Kidney (tissue), 14 donors: Measurements from ENCODE around the gene GDF2. TPM values are rescaled to one million over a fixed set of nuclear protein-coding genes. Genes with fewer than 3 reads are reported as not detected.

Experiments used
- DNase-seq, 5 donors: peaks; one replicate each; pipeline ENCODE4 v3.0.0-alpha.2; 2013 to 2020
- FAIRE-seq: peaks from 2 replicates; lab custom pipeline; 2012; peaks lifted over from hg19 to GRCh38; lab: Jason Lieb, UNC
- H3K27ac ChIP-seq, 2 donors: one replicate each; pipeline ENCODE4 v1.7.0; 2013; ENCODE audit warnings: low read depth in 2 of 2, low read length in 2 of 2, inconsistent platforms in 1 of 2
- H3K27me3 ChIP-seq: one replicate; pipeline ENCODE4 v1.7.1; 2013; ENCODE audit warnings: low read length, inconsistent platforms; ENCODE audit not compliant: control insufficient read depth, insufficient read depth
- H3K36me3 ChIP-seq, 3 donors: one replicate each; pipeline versions ENCODE4 v1.7.0 to v1.7.1; 2013; ENCODE audit warnings: low read length in 3 of 3, control low read depth in 1 of 3, inconsistent platforms in 1 of 3; ENCODE audit not compliant: insufficient read depth in 3 of 3, control insufficient read depth in 2 of 3
- H3K4me1 ChIP-seq, 3 donors: one replicate each; pipeline versions ENCODE4 v1.7.0 to v1.7.1; 2013; ENCODE audit warnings: low read length in 3 of 3, inconsistent platforms in 1 of 3, low read depth in 1 of 3; ENCODE audit not compliant: control insufficient read depth in 2 of 3, insufficient read depth in 2 of 3
- H3K4me3 ChIP-seq, 3 donors: one replicate each; pipeline versions ENCODE4 v1.7.0 to v1.8.1; 2013; ENCODE audit warnings: low read length in 3 of 3, control low read depth in 1 of 3, inconsistent platforms in 1 of 3
- H3K9ac ChIP-seq, 3 donors: one replicate each; pipeline versions ENCODE4 v1.7.0 to v1.7.1; 2013; ENCODE audit warnings: low read length in 3 of 3, control low read depth in 1 of 3, inconsistent platforms in 1 of 3
- H3K9me3 ChIP-seq, 3 donors: one replicate each; pipeline versions ENCODE4 v1.7.0 to v1.7.1; 2013; ENCODE audit warnings: low read length in 3 of 3, control low read depth in 1 of 3, inconsistent platforms in 1 of 3; ENCODE audit not compliant: control insufficient read depth in 2 of 3, insufficient read depth in 1 of 3
- intact Hi-C: fragments of 100-400 bp; cut with DNase I; formaldehyde crosslinking; loops from one replicate; pipeline ENCODE4 v1.11.1; 2022
- polyA plus RNA-seq: library from polyadenylated mRNA; stranded (reverse); fragments of 350-450 nt; fragmentation: Illumina TruSeq; extraction: RNeasy Lipid Tissue Mini Kit (QIAGEN cat#74804); gene quantifications from one replicate; pipeline ENCODE4 v1.2.3, GENCODE V29; 2014; ENCODE audit warnings: low read depth, low replicate concordance; ENCODE audit not compliant: insufficient read depth
- total RNA-seq: library from RNA; stranded (reverse); fragmentation: NEBNext Ultra II Directional; extraction: Animal tissue kit (Norgen Biotek cat#: 25700); gene quantifications from one replicate; pipeline ENCODE4 v1.2.1, GENCODE V29; 2021
- TF ChIP-seq, protein P1 (sequence below): IDR thresholded peaks from 3 replicates; pipeline ENCODE4 v1.5.1; 2012; ENCODE audit warnings: mild to moderate bottlenecking, moderate library complexity, borderline replicate concordance; ENCODE audit not compliant: insufficient read depth; ENCODE audit errors: extremely low read depth
- donor health status: control.
- donor health status: control.
- donor health status: control.
- donor health status: control.
- donor health status: control.
- donor health status: DM: yes; HTN: yes; CAD: no.
- donor health status: Normal renal cell carcinoma (clear cell type).

The GDF2 gene
- total and polyA plus RNA-seq, 2 donors from 2014 or later = not detected

DNA sequence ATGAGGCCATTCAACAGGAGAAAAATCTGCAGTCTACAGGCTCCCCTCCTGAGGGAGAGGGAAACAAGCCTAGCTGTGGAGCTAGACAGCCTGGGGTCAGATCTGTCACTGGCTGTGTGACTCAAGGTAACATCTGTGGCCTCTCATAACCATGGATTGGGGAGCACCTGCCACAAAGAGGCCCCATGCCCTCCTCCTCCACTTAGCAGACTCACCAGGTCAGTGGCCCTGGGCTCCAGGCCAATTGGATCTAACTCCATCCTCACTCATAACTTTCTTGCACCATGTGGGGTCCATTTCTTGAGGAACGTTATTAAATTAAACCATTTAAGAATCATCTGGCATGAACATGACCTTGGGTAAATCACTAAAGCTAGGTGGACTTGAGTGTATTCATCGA is 20.4 kb upstream of the GDF2 start:
- Histone ChIP-seq H3K27ac (no peak overlapping the region), H3K9me3 (no peaks in the 10 kb centered on the region), H3K36me3 (no peaks in the 10 kb centered on the region), H3K4me3 (no peak overlapping the region), H3K27me3 (no peaks in the 10 kb centered on the region), H3K4me1 (peaks cover 0 to 2% (median 0%) of the 10 kb centered on the region in 3 donors), H3K9ac (no peak overlapping the region)
- FAIRE-seq (no peak), DNase-seq (no peak)
- TF ChIP-seq, protein P1, sequence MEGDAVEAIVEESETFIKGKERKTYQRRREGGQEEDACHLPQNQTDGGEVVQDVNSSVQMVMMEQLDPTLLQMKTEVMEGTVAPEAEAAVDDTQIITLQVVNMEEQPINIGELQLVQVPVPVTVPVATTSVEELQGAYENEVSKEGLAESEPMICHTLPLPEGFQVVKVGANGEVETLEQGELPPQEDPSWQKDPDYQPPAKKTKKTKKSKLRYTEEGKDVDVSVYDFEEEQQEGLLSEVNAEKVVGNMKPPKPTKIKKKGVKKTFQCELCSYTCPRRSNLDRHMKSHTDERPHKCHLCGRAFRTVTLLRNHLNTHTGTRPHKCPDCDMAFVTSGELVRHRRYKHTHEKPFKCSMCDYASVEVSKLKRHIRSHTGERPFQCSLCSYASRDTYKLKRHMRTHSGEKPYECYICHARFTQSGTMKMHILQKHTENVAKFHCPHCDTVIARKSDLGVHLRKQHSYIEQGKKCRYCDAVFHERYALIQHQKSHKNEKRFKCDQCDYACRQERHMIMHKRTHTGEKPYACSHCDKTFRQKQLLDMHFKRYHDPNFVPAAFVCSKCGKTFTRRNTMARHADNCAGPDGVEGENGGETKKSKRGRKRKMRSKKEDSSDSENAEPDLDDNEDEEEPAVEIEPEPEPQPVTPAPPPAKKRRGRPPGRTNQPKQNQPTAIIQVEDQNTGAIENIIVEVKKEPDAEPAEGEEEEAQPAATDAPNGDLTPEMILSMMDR = no peak
- intact Hi-C loops = no loop called here

DNA sequence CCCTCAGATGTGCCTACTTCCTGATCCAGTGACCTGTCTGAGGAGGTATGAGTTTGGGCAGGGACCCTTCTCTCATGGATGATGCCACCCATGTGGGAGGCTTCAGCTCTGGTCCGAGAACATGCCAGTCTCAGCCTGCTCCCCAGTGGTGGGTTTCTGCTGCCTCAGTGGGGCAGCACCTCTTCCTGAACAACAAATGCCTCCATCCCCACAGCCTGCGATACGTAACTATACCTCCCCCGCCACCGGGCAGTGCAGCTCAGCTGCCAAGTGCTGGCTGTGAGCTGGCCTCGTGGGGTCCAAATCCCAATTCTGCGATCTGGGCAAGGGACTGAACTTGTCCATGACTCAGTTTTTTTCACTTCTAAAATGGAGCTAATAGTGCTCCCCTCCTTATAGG is 19.1 kb upstream of the GDF2 start:
- Histone ChIP-seq H3K4me3 (no peak overlapping the region), H3K9me3 (no peaks in the 10 kb centered on the region)

DNA sequence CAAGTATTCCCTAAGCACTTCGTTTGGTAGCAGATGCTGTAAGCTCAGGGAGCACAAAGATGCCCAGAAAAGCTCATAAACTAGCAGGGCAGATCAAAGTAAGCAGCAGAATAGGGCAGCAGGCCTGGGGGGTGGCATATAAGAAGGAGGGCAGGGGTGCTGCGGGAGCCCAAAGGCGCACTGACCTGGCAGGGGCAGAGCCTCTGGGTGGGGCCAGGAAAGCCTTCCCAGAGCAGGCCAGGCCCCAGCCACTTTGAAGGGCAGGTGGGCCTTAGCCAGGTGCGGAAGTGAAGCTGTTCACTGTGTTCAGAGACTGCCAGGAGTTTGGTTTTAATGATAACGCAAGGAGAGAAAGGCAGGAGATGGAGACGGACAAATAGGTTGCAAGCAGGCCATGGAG is 18.4 kb upstream of the GDF2 start:
- no peak overlapping the region for H3K4me3 ChIP-seq
- DNase-seq (no peak), FAIRE-seq (no peak)
- no peak overlapping the region for H3K27ac ChIP-seq
- intact Hi-C loops = no loop called here
- no peak overlapping the region for H3K9ac ChIP-seq
- no peaks in the 10 kb centered on the region for H3K9me3 ChIP-seq
- no peaks in the 10 kb centered on the region for H3K36me3 ChIP-seq
- H3K4me1 ChIP-seq = peaks cover 0 to 2% (median 0%) of the 10 kb centered on the region in 3 donors
- no peaks in the 10 kb centered on the region for H3K27me3 ChIP-seq
- TF ChIP-seq, protein P1 = no peak

More for the DNA sequence above, 19.1 kb upstream of the GDF2 start:
- intact Hi-C loops = no loop called here
- TF ChIP-seq, protein P1 = no peak
- DNase-seq = no peak
- Histone ChIP-seq H3K4me1 (peaks cover 0 to 2% (median 0%) of the 10 kb centered on the region in 3 donors), H3K27me3 (no peaks in the 10 kb centered on the region), H3K36me3 (no peaks in the 10 kb centered on the region), H3K27ac (no peak overlapping the region), H3K9ac (no peak overlapping the region)
- no peak for FAIRE-seq

DNA sequence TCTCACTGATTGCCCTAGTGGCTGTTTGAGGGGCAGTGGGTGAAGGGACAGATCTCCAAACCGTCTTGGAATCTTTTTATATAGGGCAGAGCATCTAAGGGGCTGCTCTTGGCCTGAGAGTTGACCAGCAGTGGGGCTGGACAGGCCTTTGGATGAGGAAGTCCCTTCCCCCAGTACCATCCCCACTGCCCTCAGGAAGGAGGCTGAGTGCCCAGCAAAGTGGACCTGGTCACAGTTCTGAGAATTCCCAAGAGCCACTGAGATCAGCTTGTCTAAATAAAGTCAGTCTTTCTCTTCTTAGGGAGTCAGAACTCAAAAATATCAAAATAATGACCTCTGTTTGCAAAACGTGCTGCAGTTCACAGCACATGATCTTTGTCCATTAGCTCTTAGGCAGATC is 16.7 kb upstream of the GDF2 start:
- Histone ChIP-seq H3K4me3 (no peak overlapping the region), H3K4me1 (peaks cover 0 to 2% (median 0%) of the 10 kb centered on the region in 3 donors), H3K27me3 (no peaks in the 10 kb centered on the region), H3K9ac (no peak overlapping the region), H3K9me3 (no peaks in the 10 kb centered on the region), H3K36me3 (no peaks in the 10 kb centered on the region), H3K27ac (no peak overlapping the region)
- DNase-seq = no peak
- TF ChIP-seq, protein P1 = no peak
- intact Hi-C loops = no loop called here
- FAIRE-seq = no peak
